NCI-H1105 (cell line): Measurements from ENCODE around the gene IZUMO2.
"Not testable (repeated sequence)": the region's sequence is repeated elsewhere in the genome, so short reads cannot be mapped to it uniquely, and the experiment has no call there.

ENCODE experiments used
- DNase-seq: peaks from one replicate; lab custom pipeline; 2025; lab: John Stamatoyannopoulos, UW

IZUMO2 gene

DNA sequence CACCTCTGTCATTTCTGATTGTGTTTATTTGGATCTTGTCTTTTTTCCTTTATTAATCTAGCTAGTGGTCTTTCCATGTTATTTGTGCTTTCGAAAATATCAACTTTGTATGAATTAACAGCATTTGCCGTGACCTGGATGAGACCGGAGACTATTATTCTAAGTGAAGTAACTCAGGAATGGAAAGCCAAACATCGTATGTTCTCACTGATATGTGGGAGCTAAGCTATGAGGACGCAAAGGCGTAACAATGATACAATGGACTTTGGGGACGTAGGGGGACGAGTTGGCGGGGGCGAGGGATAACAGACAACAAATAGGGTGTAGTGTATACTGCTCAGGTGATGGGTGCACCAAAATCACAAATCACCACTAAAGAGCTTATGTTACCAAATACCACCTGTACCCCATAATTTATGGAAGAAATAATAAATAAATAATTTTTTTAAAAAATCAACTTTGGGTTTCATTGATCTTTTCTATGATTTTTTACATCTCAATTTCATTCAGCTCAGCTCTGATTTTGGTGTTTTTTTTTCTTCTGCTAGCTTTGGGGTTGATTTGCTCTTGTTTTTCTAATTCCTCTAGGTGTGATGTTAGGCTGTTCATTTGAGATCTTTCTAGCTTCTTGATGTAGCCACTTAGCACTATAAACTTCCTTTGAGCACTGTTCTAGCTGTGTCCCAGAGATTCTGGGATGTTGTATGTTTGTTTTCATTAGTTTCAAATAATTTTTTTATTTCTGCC, 27.1 kb downstream of the IZUMO2 start:
- DNase-seq: not testable (repeated sequence)

DNA sequence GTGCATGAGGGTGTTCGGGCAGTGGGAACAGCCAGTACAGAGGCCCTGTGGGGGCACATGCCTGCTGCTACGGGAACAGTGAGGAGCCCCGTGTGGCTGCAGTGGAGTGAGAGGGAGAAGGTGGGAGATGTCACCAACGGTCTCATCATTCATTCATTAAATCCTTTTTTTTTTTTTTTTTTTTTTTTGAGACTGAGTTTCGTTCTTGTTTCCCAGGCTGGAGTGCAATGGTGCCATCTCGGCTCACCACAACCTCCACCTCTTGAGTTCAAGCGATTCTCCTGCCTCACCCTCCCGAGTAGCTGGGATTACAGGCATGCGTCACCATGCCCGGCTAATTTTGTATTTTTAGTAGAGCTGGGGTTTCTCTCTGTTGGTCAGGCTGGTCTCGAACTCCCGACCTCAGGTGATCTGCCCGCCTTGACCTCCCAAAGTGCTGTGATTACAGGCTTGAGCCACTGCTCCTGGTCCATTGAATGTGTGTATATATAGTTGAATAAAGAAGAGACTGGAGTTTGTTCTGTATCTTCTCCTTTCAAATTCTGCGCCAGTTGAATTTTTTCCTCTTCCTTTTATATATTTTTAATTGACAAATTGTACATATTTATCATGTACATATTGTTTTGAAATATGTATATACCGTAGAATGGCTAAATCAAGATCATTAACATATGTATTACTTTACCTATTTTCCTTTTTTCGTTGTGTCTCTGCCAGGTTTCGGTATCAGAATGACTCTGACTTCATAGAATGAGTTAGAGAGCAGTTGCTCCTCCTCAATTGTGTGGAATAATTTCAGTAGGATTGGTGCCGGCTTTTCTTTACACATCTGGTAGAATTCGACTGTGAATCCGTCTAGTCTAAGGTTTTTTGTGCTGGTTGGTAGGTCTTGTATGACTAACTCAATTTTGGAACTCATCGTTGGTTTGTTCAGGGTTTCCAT, 28.0 kb downstream of the IZUMO2 start:
- DNase-seq: not testable (repeated sequence)

DNA sequence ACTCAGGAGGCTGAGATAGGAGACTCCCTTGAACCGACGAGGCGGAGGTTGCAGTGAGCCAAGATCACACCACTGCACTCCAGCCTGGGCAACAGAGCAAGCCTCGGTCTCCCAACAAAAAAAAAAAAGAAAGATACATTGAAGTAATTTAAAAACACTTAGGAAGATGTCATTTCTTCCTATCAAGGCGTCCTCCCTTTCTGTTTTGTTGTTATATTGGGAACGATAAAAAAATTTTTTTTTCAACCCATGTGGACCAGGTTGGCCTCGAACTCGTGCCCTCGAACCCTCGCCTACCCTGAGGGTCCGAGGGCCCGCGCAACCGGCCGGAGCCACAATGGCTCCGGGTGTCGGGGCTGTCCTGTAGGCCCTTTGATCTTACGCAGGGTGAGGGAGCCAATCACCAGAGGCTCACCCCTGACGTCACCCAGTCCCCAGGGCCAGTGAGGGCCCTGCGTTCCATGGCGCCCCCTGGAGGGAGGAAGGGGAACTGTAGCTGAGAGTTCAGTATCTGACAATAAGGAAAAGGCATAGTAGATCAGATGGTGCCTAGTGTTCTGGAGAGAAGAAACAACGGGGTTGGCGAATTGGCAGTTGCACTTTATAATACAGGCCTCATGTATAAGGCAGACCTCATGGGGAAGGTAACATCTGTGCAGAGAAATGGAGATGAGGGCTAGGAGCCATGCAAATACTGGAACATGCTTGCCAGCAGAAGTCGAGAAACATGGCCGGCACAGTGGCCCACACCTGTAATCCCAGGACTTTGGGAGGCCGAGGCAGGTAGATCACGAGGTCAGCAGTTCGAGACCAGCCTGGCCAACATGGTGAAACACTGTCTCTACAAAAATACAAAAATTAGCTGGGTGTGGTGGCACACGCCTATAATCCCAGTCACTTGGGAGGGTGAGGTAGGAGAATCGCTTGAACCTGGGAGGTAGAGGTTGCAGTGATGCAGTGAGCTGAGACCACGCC, 29.3 kb downstream of the IZUMO2 start:
- DNase-seq: not testable (repeated sequence)

DNA sequence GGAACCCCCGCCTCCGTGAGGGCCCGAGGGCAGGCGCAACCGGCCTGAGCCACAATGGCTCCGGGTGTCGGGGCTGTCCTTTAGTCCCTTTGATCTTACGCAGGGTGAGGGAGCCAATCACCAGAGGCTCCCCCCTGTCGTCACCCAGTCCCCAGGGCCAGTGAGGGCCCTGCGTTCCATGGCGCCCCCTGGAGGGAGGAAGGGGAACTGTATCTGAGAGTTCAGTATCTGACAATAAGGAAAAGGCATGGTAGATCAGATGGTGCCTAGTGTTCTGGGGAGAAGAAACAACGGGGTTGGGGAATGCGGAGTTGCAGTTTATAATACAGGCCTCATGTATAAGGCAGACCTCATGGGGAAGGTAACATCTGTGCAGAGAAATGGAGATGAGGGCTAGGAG, 59.1 kb downstream of the IZUMO2 start:
- DNase-seq: not testable (repeated sequence)

DNA sequence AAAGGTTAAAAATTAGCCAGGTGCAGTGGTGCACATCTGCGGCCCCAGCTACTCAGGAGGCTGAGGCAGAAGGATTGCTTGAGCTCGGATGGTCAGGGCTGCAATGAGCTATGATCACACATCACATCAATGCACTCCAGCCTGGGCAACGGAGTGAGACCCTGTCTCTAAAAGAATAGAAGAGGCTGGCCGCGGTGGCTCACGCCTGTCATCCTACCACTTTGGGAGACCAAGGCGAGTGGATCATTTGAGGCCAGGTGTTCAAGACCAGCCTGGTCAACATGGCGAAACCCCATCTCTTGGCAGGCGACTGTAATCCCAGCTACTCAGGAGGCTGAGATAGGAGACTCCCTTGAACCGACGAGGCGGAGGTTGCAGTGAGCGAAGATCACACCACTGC, 59.7 kb downstream of the IZUMO2 start:
- not testable (repeated sequence) for DNase-seq
